Nephron progenitor cell (in vitro differentiated cells): ENCODE results near the gene HAT1.

Experiments used
- DNase-seq: peaks from one replicate; pipeline ENCODE4 v3.0.0; 2021
- H3K27ac Mint-ChIP-seq: 2 replicates; pipeline ENCODE4 v1.8.0; 2021; ENCODE audit warnings: mild to moderate bottlenecking, moderate library complexity, mixed read lengths
- H3K27me3 Mint-ChIP-seq: 2 replicates; pipeline ENCODE4 v1.8.0; 2021; ENCODE audit warnings: mild to moderate bottlenecking, low read depth, mixed read lengths; ENCODE audit not compliant: poor library complexity
- H3K36me3 Mint-ChIP-seq: 2 replicates; pipeline ENCODE4 v1.8.0; 2021; ENCODE audit warnings: low read depth, mixed read lengths
- H3K4me1 Mint-ChIP-seq: 2 replicates; pipeline ENCODE4 v1.8.0; 2021; ENCODE audit warnings: mixed read lengths
- H3K4me3 Mint-ChIP-seq: 2 replicates; pipeline ENCODE4 v1.8.0; 2021; ENCODE audit warnings: mild to moderate bottlenecking, moderate library complexity, mixed read lengths
- H3K9me3 Mint-ChIP-seq: 2 replicates; pipeline ENCODE4 v1.8.0; 2021; ENCODE audit warnings: mild to moderate bottlenecking, moderate library complexity, mixed read lengths
- TF ChIP-seq, protein P1 (sequence below): fragments of 200-600 bp; sonication (generic); IDR thresholded peaks from 2 replicates; pipeline ENCODE4 v1.5.0; 2021; ENCODE audit warnings: antibody characterized with exemption

HAT1 gene

DNA sequence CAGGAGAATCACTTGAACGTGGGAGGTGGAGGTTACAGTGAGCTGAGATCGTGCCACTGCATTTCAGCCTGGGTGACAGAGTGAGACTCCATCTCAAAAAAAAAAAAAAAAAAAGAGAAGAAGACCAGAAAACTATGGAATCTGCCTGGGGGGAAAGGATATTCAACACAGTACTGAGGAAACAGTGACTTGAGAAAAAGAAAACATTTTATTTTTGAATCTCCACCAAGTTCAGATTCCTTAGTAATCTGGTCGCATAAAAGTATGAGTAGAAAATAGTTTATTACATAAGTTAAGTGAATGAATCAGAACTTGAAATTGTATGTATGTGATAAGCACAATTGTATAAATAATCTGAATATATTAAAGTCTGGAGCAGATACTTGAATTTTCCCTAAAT is 13.0 kb upstream of the HAT1 start:
- H3K27me3 Mint-ChIP-seq, result peaks cover 17% of the 10 kb centered on the region
- H3K4me1 Mint-ChIP-seq, result no peaks in the 10 kb centered on the region
- no peaks in the 10 kb centered on the region for H3K36me3 Mint-ChIP-seq
- no peak overlapping the region for H3K4me3 Mint-ChIP-seq
- peaks cover 6% of the 10 kb centered on the region for H3K9me3 Mint-ChIP-seq
- no peak overlapping the region for H3K27ac Mint-ChIP-seq
- TF ChIP-seq, protein P1, sequence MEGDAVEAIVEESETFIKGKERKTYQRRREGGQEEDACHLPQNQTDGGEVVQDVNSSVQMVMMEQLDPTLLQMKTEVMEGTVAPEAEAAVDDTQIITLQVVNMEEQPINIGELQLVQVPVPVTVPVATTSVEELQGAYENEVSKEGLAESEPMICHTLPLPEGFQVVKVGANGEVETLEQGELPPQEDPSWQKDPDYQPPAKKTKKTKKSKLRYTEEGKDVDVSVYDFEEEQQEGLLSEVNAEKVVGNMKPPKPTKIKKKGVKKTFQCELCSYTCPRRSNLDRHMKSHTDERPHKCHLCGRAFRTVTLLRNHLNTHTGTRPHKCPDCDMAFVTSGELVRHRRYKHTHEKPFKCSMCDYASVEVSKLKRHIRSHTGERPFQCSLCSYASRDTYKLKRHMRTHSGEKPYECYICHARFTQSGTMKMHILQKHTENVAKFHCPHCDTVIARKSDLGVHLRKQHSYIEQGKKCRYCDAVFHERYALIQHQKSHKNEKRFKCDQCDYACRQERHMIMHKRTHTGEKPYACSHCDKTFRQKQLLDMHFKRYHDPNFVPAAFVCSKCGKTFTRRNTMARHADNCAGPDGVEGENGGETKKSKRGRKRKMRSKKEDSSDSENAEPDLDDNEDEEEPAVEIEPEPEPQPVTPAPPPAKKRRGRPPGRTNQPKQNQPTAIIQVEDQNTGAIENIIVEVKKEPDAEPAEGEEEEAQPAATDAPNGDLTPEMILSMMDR, result no peak
- no peak for DNase-seq

DNA sequence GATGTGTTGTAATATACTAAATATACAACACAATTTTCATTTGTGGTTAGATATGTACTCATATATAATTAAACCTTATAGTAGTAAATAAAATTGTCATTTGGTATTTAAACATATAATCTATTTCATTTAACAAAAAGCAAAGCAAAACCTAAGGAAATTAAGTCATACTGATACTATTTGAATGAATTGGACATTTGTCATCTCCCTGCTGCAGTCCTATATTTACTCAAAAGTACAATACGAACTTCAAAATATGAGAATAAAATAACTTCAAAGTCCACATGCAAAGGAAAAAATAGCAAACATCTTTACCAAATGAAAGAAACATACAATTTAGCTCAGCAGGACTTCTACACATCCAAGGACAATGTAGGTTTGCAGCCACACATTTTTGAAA is 11.8 kb upstream of the HAT1 start:
- H3K9me3 Mint-ChIP-seq, result peaks cover 6% of the 10 kb centered on the region
- H3K27ac Mint-ChIP-seq, result no peak overlapping the region
- TF ChIP-seq, protein P1, result no peak
- H3K4me1 Mint-ChIP-seq, result no peaks in the 10 kb centered on the region
- no peaks in the 10 kb centered on the region for H3K36me3 Mint-ChIP-seq
- H3K4me3 Mint-ChIP-seq, result no peak overlapping the region
- DNase-seq, result no peak
- H3K27me3 Mint-ChIP-seq, result peaks cover 12% of the 10 kb centered on the region

DNA sequence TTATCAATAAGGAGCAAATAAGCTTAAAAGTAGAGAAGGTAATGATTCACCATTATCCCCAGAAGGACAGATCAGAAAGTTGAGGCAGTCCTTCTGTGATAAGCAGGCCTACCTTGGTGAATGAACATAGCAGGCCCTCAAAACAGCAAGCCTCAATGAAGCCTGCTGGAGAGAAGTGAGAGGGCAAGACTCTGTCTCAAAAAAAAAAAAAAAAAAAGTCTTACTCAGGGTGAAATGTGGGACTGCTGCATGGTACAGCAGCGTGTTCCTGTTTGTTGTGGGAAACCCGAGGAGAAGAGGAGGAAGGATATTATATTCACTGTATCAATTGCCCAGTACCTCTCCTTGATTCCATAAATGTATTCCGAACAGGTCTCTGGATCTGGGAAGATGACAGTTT is 8.7 kb upstream of the HAT1 start:
- Mint-ChIP-seq H3K36me3 (no peaks in the 10 kb centered on the region), H3K4me3 (no peak overlapping the region), H3K4me1 (no peaks in the 10 kb centered on the region), H3K9me3 (peaks cover 6% of the 10 kb centered on the region), H3K27ac (peak overlapping the region; percentile 31), H3K27me3 (peaks cover 4% of the 10 kb centered on the region)
- TF ChIP-seq, protein P1, result no peak
- DNase-seq, result no peak

DNA sequence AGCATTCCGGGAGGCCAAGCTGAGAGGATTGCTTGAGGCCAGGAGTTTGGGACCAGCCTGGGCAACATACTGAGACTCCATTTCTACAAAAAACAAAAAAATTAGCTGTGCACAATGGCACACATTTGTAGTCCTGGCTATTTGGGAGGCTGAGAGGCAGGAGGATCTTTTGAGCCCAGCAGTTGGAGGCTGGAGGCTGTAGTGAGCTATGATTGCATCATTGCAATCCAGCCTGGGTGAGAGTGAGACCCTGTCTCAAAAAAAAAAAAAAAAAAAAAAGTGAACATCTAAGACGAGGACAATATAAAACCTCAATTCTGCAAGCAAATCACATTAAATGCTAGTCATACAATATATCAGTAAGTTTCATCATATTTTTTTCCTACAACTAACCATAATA is 2.8 kb upstream of the HAT1 start:
- DNase-seq, result no peak
- Mint-ChIP-seq H3K36me3 (peaks cover 2% of the 10 kb centered on the region), H3K27me3 (peaks cover 3% of the 10 kb centered on the region), H3K4me3 (no peak overlapping the region), H3K9me3 (no peaks in the 10 kb centered on the region), H3K27ac (no peak overlapping the region), H3K4me1 (peaks cover 23% of the 10 kb centered on the region)
- TF ChIP-seq, protein P1, result no peak

DNA sequence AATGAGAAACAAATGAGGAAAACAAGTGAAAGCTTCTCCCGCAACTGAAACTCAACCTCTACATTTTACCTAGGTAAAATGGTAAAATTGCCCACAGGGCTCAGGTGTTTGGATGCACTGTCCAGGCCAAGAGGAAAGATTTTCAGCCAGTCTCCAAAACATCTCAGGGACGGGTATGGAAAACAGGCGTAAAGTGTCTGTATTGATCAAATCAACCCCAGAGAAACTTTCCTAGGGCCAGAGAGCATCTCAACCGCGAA is 361 bp upstream of the HAT1 start:
- peaks cover 27% of the 10 kb centered on the region for H3K4me1 Mint-ChIP-seq
- peaks cover 3% of the 10 kb centered on the region for H3K27me3 Mint-ChIP-seq

DNA sequence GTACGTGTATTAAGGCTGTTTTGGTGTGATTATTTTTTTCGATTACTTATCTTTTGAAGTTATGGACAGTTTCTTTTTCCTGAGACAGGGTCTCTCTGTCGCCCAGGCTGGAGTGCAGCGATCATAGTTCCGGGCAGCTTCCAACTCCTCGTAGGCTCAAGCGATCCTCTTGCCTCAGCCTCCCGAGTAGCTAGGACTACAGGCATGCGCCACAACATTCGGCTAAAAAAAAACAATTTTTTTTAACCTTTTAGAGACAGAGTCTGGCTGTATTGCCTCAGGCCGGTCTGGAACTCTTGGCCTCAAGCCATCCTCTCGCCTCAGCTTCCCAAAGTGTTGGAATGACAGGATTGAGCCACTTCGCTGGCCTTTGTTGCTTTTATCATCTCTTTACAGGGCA is 945 bp downstream of the HAT1 start:
- Mint-ChIP-seq H3K4me1 (peaks cover 27% of the 10 kb centered on the region), H3K36me3 (peaks cover 34% of the 10 kb centered on the region), H3K27me3 (peaks cover 3% of the 10 kb centered on the region), H3K9me3 (no peaks in the 10 kb centered on the region), H3K4me3 (peak overlapping the region; percentile 98), H3K27ac (peak overlapping the region; percentile 99)
- TF ChIP-seq, protein P1, result no peak
- DNase-seq, result no peak

More for the DNA sequence above, 361 bp upstream of the HAT1 start:
- Mint-ChIP-seq H3K36me3 (peaks cover 21% of the 10 kb centered on the region), H3K27ac (peak overlapping the region; percentile 99), H3K9me3 (no peaks in the 10 kb centered on the region), H3K4me3 (peak overlapping the region; percentile 98)
- TF ChIP-seq, protein P1, result no peak
- no peak for DNase-seq
